ENCODE data around the gene IQCM. TPM values are rescaled to one million over a fixed set of nuclear protein-coding genes. Genes with fewer than 3 reads are reported as not detected.

Gene IQCM
- total RNA-seq, 1 donor = not detected

DNA sequence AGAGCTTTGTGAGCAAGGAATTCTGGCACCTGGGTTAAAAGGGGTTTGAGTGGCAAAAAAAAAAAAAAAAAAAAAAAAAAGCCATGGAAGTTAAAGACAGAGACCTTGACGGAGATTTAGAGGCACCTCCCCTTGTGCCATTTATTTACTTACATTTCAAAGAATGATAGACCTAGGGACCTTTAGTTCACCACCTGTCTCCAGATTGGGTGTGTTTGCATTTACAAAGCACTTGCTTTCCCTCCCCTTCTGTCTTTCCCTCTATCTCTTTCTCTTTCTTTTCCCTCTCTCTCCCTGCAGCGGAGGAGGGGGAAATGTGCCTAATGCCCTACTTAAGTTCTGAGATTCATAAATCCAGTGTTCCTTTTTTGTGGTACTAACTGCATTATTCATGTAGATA is 116.0 kb downstream of the IQCM start:
- DNase-seq (ENCODE audit: low read depth) = no peak
- H3K4me3 ChIP-seq (ENCODE audit: low read depth, low read length) = no peak overlapping the region
- TF ChIP-seq CTCF (IDR thresholded peaks at IDR 0.05; ENCODE audit: insufficient read depth, low read depth, low read length) = no peak

DNA sequence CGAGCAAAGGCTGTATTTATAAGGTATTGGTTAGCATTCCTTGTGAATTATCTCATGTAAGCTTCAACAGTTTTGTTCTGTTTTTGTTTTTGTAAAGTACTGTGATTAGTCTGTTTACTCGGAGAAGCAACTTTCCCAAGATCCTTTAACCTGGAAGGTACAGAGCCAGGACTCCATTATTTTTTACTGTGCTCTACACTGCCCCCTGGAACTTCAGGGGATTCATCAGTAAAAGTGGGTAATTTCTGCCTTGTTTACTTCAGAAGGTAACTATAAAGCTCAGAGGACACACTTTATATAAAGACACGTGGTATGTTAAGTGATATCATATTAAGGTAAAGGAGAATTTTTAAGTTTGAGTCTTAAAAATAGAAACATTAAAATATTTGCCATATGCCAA is 124.9 kb downstream of the IQCM start:
- no peak overlapping the region for H3K4me3 ChIP-seq (ENCODE audit: low read depth, low read length)
- no peak for DNase-seq (ENCODE audit: low read depth)
- peak; percentile 15 for TF ChIP-seq CTCF (IDR thresholded peaks at IDR 0.05; ENCODE audit: insufficient read depth, low read depth, low read length)

- H3K4me3 ChIP-seq (ENCODE audit: low read depth, low read length) = no peak overlapping the region
- no peak for DNase-seq (ENCODE audit: low read depth)
- no peak for TF ChIP-seq CTCF (IDR thresholded peaks at IDR 0.05; ENCODE audit: insufficient read depth, low read depth, low read length)
Observed at GRCh38 chr4:149684516-149684915, 131.1 kb downstream of the IQCM start.

DNA sequence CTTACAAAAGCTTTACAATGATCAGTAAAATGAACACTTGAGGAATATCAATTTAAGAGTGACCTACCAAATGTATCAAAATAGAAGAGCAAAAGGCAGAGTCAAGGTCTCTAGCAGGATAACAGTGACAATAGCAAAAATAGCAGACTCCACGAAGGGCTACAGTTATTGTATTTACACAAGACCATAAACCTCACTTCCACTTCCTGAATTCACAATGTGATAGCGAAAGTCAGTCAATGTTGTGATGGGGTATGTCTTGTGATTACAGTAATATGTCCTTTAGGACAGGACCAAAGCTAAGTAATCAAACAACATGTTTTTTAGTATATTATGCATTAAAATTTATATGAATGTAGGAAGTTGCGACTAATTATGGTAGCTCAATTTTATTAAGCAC is 139.6 kb downstream of the IQCM start:
- no peak overlapping the region for H3K4me3 ChIP-seq (ENCODE audit: low read depth, low read length)
- no peak for DNase-seq (ENCODE audit: low read depth)
- no peak for TF ChIP-seq CTCF (IDR thresholded peaks at IDR 0.05; ENCODE audit: insufficient read depth, low read depth, low read length)

DNA sequence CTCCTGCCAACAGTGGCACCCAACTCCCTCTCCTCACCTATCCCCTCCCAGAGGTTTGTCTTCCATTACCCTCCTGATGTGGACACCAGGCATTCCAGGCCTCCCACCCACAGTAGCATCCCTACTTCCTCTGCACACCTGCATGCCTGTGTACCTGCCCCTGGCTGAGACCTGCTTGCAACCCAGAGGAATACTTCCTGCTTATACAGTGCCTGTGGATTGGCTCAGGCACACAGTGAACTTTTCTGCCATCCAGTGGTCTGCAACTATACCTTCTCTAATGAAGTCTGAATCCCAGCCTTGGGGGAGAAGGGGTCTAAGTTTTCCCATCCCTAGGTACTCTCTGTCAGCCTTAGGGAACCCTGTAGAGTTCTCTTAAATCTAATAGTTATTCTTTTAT is 169.9 kb downstream of the IQCM start:
- no peak overlapping the region for H3K4me3 ChIP-seq (ENCODE audit: low read depth, low read length)
- DNase-seq (ENCODE audit: low read depth) = no peak
- no peak for TF ChIP-seq CTCF (IDR thresholded peaks at IDR 0.05; ENCODE audit: insufficient read depth, low read depth, low read length)

- H3K4me3 ChIP-seq (ENCODE audit: low read depth, low read length) = no peak overlapping the region
- DNase-seq (ENCODE audit: low read depth) = no peak
- no peak for TF ChIP-seq CTCF (IDR thresholded peaks at IDR 0.05; ENCODE audit: insufficient read depth, low read depth, low read length)
Observed at GRCh38 chr4:149638073-149638472, 177.6 kb downstream of the IQCM start.

- no peak for TF ChIP-seq CTCF (IDR thresholded peaks at IDR 0.05; ENCODE audit: insufficient read depth, low read depth, low read length)
- no peak for DNase-seq (ENCODE audit: low read depth)
Observed at GRCh38 chr4:149634368-149634767, 181.3 kb downstream of the IQCM start.

More at GRCh38 chr4:149634368-149634767, 181.3 kb downstream of the IQCM start:
- H3K4me3 ChIP-seq (ENCODE audit: low read depth, low read length) = no peak overlapping the region

All from fibroblast of villous mesenchyme (primary cell).